ENCODE measurements around the gene TRAF3.

TRAF3 gene

DNA sequence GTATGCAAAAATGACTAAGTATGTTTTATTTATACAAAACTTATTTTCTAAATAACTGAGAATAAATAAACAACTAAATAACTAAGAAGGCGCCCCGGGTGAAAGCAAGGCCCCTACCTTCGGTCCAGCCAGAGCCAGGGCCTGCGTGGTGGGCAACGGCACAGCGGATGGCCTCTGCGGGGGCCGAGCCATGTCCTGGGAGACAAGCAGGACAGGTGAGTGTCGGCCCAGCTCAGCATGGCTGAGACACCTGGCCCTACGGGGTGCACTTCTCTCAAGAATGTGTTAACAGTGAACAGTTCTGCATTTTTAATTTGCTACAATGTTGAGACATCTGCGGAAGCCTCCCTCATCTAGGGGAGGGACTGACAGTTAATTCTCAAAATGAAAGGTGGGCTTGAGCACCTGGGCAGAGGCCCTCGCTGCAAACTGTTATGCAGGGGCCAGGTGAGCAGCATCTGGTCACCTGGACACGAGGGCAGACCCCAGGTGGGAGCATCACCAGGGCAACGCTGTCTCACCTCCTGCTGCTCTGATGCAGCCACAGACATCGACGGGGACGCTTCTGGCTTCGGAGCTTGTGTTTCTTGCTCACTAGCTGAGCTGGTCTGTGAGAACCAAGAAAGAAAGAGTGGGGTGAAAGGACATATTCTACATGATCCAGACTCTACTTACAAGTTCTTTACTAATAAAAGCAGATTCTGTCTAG lies 177.0 kb downstream of the TRAF3 start:
- peaks cover 84% of the 10 kb centered on the region for H3K36me3 ChIP-seq (ENCODE audit: insufficient read depth, insufficient read length, low read length)
- no peak for DNase-seq (ENCODE audit: low read depth, low spot score)
- H3K4me3 ChIP-seq (ENCODE audit: insufficient read length, low read depth) = no peak overlapping the region

DNA sequence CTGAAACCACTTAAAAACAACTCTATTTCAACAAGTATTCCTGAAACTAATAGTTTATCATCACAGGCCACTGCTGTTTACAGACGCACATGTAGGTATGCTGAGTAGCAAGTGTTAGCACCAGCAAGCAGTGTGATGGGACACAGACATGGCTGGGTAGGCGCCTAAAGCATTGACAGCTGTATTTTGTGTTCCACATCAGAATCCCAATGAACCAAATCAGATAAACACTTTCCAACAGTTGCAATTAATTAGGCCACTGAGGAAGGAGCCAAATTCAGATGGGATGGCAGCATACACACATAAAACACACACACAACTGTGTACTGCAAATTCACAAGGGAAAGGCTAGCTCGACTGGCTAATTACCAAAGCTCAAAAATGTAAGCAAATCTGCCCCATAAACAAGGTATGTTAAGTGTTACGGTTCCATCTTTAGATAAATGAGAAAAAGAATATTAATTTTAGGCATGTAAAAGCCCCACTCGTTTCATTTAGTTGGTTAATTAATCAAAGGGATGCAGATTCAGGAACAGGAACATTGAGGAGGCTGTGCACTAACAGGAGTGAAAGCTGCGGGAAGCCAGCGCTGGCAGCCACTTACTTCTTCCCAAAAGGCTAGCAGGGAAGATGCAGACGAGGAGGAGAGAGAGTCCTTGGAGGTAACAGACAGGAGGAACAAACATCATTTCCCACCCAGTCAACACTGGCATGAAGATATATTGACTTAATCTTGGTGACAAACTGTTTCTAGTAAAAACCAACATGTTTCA lies 178.6 kb downstream of the TRAF3 start:
- Histone ChIP-seq H3K9ac (ENCODE audit: insufficient read length, low read depth) (no peak overlapping the region), H3K36me3 (ENCODE audit: insufficient read depth, insufficient read length, low read length) (peaks cover 83% of the 10 kb centered on the region), H3K4me3 (ENCODE audit: insufficient read length, low read depth) (no peak overlapping the region), H3K4me1 (ENCODE audit: insufficient read depth, insufficient read length) (no peaks in the 10 kb centered on the region), H3K27me3 (ENCODE audit: insufficient read depth, insufficient read length) (no peaks in the 10 kb centered on the region), H3K9me3 (ENCODE audit: insufficient read depth, low read length) (no peaks in the 10 kb centered on the region)
- TF ChIP-seq SUZ12 (IDR thresholded peaks at IDR 0.05; ENCODE audit: extremely low read depth, insufficient read depth, insufficient read length) (no peak), YY1 (IDR thresholded peaks at IDR 0.05; ENCODE audit: insufficient read depth, insufficient read length) (no peak), ZNF274 (IDR thresholded peaks at IDR 0.05; ENCODE audit: low read depth, low read length) (no peak)
- DNase-seq (ENCODE audit: low read depth, low spot score) = no peak

More for the DNA sequence above, 177.0 kb downstream of the TRAF3 start:
- Histone ChIP-seq H3K27me3 (ENCODE audit: insufficient read depth, insufficient read length) (no peaks in the 10 kb centered on the region), H3K9me3 (ENCODE audit: insufficient read depth, low read length) (no peaks in the 10 kb centered on the region), H3K4me1 (ENCODE audit: insufficient read depth, insufficient read length) (no peaks in the 10 kb centered on the region), H3K9ac (ENCODE audit: insufficient read length, low read depth) (no peak overlapping the region)
- TF ChIP-seq YY1 (IDR thresholded peaks at IDR 0.05; ENCODE audit: insufficient read depth, insufficient read length) = no peak
- no peak for TF ChIP-seq ZNF274 (IDR thresholded peaks at IDR 0.05; ENCODE audit: low read depth, low read length)
- no peak for TF ChIP-seq SUZ12 (IDR thresholded peaks at IDR 0.05; ENCODE audit: extremely low read depth, insufficient read depth, insufficient read length)

DNA sequence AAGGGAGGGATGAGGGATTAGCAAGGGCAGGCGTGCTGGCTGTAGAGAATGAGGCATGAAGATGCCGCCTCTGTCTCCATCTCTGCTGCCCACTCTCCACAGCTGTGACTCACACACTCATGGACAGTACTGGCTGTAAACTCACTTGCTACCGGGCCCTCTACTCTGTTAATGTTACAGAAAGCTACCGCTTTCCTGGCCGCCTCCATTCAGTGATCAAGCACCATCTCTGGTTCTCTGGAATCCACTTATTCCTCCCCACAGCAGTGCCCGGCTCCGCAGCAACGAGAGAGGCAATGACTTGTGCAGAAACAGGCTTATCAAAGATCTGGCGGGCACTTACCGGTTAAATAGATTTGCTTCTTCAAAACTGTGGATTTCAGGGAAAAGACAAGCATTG lies 180.0 kb downstream of the TRAF3 start:
- TF ChIP-seq ZNF274 (IDR thresholded peaks at IDR 0.05; ENCODE audit: low read depth, low read length) (no peak), SUZ12 (IDR thresholded peaks at IDR 0.05; ENCODE audit: extremely low read depth, insufficient read depth, insufficient read length) (no peak), YY1 (IDR thresholded peaks at IDR 0.05; ENCODE audit: insufficient read depth, insufficient read length) (no peak)
- H3K9ac ChIP-seq (ENCODE audit: insufficient read length, low read depth) = no peak overlapping the region
- H3K36me3 ChIP-seq (ENCODE audit: insufficient read depth, insufficient read length, low read length) = peaks cover 80% of the 10 kb centered on the region
- DNase-seq (ENCODE audit: low read depth, low spot score) = no peak
- no peaks in the 10 kb centered on the region for H3K4me1 ChIP-seq (ENCODE audit: insufficient read depth, insufficient read length)
- no peaks in the 10 kb centered on the region for H3K27me3 ChIP-seq (ENCODE audit: insufficient read depth, insufficient read length)
- no peaks in the 10 kb centered on the region for H3K9me3 ChIP-seq (ENCODE audit: insufficient read depth, low read length)
- no peak overlapping the region for H3K4me3 ChIP-seq (ENCODE audit: insufficient read length, low read depth)

DNA sequence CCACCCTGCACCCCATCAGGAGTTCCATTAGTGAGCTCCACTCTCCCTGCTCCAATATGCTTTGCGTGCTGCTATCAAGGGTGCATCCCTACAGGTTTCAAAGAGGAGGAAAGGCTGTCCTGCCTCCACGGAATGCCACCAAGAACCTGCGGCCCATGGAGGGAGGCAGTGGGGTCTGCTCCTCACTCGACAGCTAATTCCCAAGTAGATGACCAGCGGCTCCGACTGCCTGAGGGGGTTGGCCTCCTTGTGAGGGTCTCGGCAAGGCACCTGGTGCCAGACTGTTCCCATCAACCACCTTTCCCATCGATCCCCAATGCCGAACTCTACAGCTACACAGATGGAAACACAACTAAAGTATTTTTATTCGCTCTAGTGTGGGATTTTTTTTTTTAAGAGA lies 181.2 kb downstream of the TRAF3 start:
- no peak overlapping the region for H3K9ac ChIP-seq (ENCODE audit: insufficient read length, low read depth)
- no peaks in the 10 kb centered on the region for H3K27me3 ChIP-seq (ENCODE audit: insufficient read depth, insufficient read length)
- no peak overlapping the region for H3K4me3 ChIP-seq (ENCODE audit: insufficient read length, low read depth)
- DNase-seq (ENCODE audit: low read depth, low spot score) = no peak
- TF ChIP-seq SUZ12 (IDR thresholded peaks at IDR 0.05; ENCODE audit: extremely low read depth, insufficient read depth, insufficient read length) = no peak
- TF ChIP-seq ZNF274 (IDR thresholded peaks at IDR 0.05; ENCODE audit: low read depth, low read length) = no peak
- no peak for TF ChIP-seq YY1 (IDR thresholded peaks at IDR 0.05; ENCODE audit: insufficient read depth, insufficient read length)
- no peaks in the 10 kb centered on the region for H3K4me1 ChIP-seq (ENCODE audit: insufficient read depth, insufficient read length)
- H3K9me3 ChIP-seq (ENCODE audit: insufficient read depth, low read length) = no peaks in the 10 kb centered on the region
- H3K36me3 ChIP-seq (ENCODE audit: insufficient read depth, insufficient read length, low read length) = peaks cover 76% of the 10 kb centered on the region

Data from NT2/D1 (cell line).